HCT116 (cell line): ENCODE data around the gene GPR17. TPM values are rescaled to one million over a fixed set of nuclear protein-coding genes. Genes with fewer than 3 reads are reported as not detected.

ENCODE experiments used
- ATAC-seq: fragments of 200-7000 bp; cut with Tn5 transposase; 2 replicates; pipeline ENCODE4 v1.9.1; 2020; ENCODE audit warnings: mild to moderate bottlenecking, moderate library complexity
- BruUV-seq: library from RNA; stranded (reverse); fragments of 400-500 nt; replicated peaks from 2 replicates; lab custom pipeline; 2021; lab: Mats Ljungman, UMichigan
- CTCF ChIA-PET: fragments of 300-600 bp; sonication (Branson Sonifier 250); formaldehyde crosslinking; loops from one replicate; lab custom pipeline; 2021; ENCODE audit warnings: antibody characterized with exemption; lab: Charles Lee
- POLR2A ChIA-PET: fragments of 300-600, 350-600 bp; sonication (Branson Sonifier 250); formaldehyde crosslinking; loops from one replicate; lab custom pipeline; 2021; ENCODE audit warnings: antibody characterized with exemption; lab: Charles Lee
- RAD21 ChIA-PET, 2 experiments: fragments of 300-600 bp; sonication (Branson Sonifier 250); formaldehyde crosslinking; loops; one replicate each; lab custom pipeline; 2023; ENCODE audit warnings: low total read pairs in 2 of 2; ENCODE audit not compliant: uncharacterized antibody in 2 of 2, unreplicated experiment in 2 of 2, low non-redundant PET in 1 of 2; lab: Charles Lee
- DNase-seq: peaks from one replicate; pipeline ENCODE4 v3.0.0-alpha.2; 2010; ENCODE audit warnings: low read depth, low spot score
- H2AFZ ChIP-seq: fragments of 200-600 bp; shearing (Covaris generic), sonication (generic); 2 replicates; pipeline ENCODE4 v1.6.1; 2017; ENCODE audit warnings: low read depth, mixed run types, mixed read lengths, antibody characterized with exemption, low read length; ENCODE audit not compliant: poor library complexity, severe bottlenecking
- H3K27ac ChIP-seq: 2 replicates; pipeline ENCODE4 v1.5.1; 2012; ENCODE audit warnings: low read depth, low read length
- H3K27me3 ChIP-seq: fragments of 200-600 bp; sonication (generic); 2 replicates; pipeline ENCODE4 v1.6.1; 2016; ENCODE audit warnings: mixed run types, low read length, mixed read lengths; ENCODE audit not compliant: insufficient read depth
- H3K36me3 ChIP-seq, 2 experiments: fragments of 200-500 bp in 1 of 2; fragments of 200-600 bp in 1 of 2; sonication (Bioruptor generic) in 1 of 2; sonication (generic) in 1 of 2; 2 replicates each; pipeline versions ENCODE4 v1.5.1 to v1.6.1; 2014 to 2016; ENCODE audit warnings: low read length in 2 of 2, inconsistent platforms in 1 of 2, mixed read lengths in 1 of 2, mixed run types in 1 of 2; ENCODE audit not compliant: insufficient read depth in 2 of 2, control insufficient read depth in 1 of 2
- H3K4me1 ChIP-seq, 2 experiments: fragments of 200-600 bp in 1 of 2; sonication (generic) in 1 of 2; 2 replicates each; pipeline versions ENCODE4 v1.5.1 to v1.6.1; 2012 to 2017; ENCODE audit warnings: low read length in 2 of 2, inconsistent platforms in 1 of 2, mild to moderate bottlenecking in 1 of 2, mixed read lengths in 1 of 2, mixed run types in 1 of 2, moderate library complexity in 1 of 2; ENCODE audit not compliant: insufficient read depth in 2 of 2, control insufficient read depth in 1 of 2
- H3K4me2 ChIP-seq: fragments of 200-600 bp; sonication (generic); 2 replicates; pipeline ENCODE4 v1.6.1; 2017; ENCODE audit warnings: mixed run types, low read length, mixed read lengths
- H3K4me3 ChIP-seq, 2 experiments: fragments of 200-600 bp in 1 of 2; sonication (generic) in 1 of 2; replicated peaks in 1 of 2; 2 replicates each; pipeline ENCODE4 v1.5.1; 2011 to 2016; ENCODE audit warnings: low read length in 2 of 2, control low read depth in 1 of 2, low read depth in 1 of 2, mild to moderate bottlenecking in 1 of 2, mixed read lengths in 1 of 2, mixed run types in 1 of 2
- H3K79me2 ChIP-seq: fragments of 200-600 bp; sonication (generic); 2 replicates; pipeline ENCODE4 v1.6.1; 2017; ENCODE audit warnings: mild to moderate bottlenecking, mixed run types, low read length, moderate library complexity, mixed read lengths; ENCODE audit not compliant: insufficient read depth
- H3K9ac ChIP-seq: fragments of 200-600 bp; sonication (generic); 2 replicates; pipeline ENCODE4 v1.6.1; 2016; ENCODE audit warnings: low read length, mixed read lengths
- H3K9me2 ChIP-seq: fragments of 200-600 bp; sonication (generic), shearing (Covaris generic); 2 replicates; pipeline ENCODE4 v1.6.1; 2017; ENCODE audit warnings: mixed run types, mild to moderate bottlenecking, moderate library complexity; ENCODE audit not compliant: insufficient read depth
- H3K9me3 ChIP-seq, 2 experiments: fragments of 200-500 bp in 1 of 2; fragments of 200-600 bp in 1 of 2; sonication (Bioruptor generic) in 1 of 2; sonication (generic) in 1 of 2; 2 replicates each; pipeline ENCODE4 v1.6.1; 2014 to 2017; ENCODE audit warnings: low read length in 2 of 2, mixed read lengths in 2 of 2, inconsistent platforms in 1 of 2, low read depth in 1 of 2, mild to moderate bottlenecking in 1 of 2, mixed run types in 1 of 2, moderate library complexity in 1 of 2; ENCODE audit not compliant: control insufficient read depth in 1 of 2, insufficient read depth in 1 of 2
- H4K20me1 ChIP-seq: fragments of 200-600 bp; sonication (generic), shearing (Covaris generic); 2 replicates; pipeline ENCODE4 v1.6.1; 2017; ENCODE audit warnings: mixed run types, mild to moderate bottlenecking, moderate library complexity; ENCODE audit not compliant: insufficient read depth
- CEBPB ChIP-seq: IDR thresholded peaks from 2 replicates; pipeline ENCODE4 v1.6.1; 2012; ENCODE audit warnings: low read depth
- EGR1 ChIP-seq: IDR thresholded peaks from 2 replicates; pipeline ENCODE4 v1.6.1; 2012; ENCODE audit warnings: low read depth
- EZH2phosphoT487 ChIP-seq: fragments of 200-600 bp; IDR thresholded peaks from 2 replicates; pipeline ENCODE4 v1.6.1; 2018; ENCODE audit warnings: antibody characterized with exemption, borderline replicate concordance
- JUND ChIP-seq: IDR thresholded peaks from 2 replicates; pipeline ENCODE4 v1.6.1; 2012
- POLR2AphosphoS5 ChIP-seq: IDR thresholded peaks from 2 replicates; pipeline ENCODE4 v1.6.1; 2011; ENCODE audit warnings: mild to moderate bottlenecking, low read depth, low read length, moderate library complexity
- RAD21 ChIP-seq: IDR thresholded peaks from 2 replicates; pipeline ENCODE4 v1.6.1; 2012; ENCODE audit warnings: low read depth, mild to moderate bottlenecking
- SIN3A ChIP-seq: IDR thresholded peaks from 2 replicates; pipeline ENCODE4 v1.6.1; 2012; ENCODE audit warnings: low read depth
- SRF ChIP-seq: IDR thresholded peaks from 2 replicates; pipeline ENCODE4 v1.6.1; 2012; ENCODE audit warnings: low read depth
- YY1 ChIP-seq: IDR thresholded peaks from 2 replicates; pipeline ENCODE4 v1.6.1; 2011; ENCODE audit warnings: low read length, low read depth, moderate library complexity, mild to moderate bottlenecking; ENCODE audit not compliant: insufficient replicate concordance; ENCODE audit errors: extremely low read depth
- ZFX ChIP-seq: fragments of 450-650 bp; IDR thresholded peaks from 2 replicates; pipeline ENCODE4 v1.6.1; 2017
- ZNF274 ChIP-seq: fragments of 200-500 bp; sonication (Bioruptor generic); IDR thresholded peaks from 2 replicates; pipeline ENCODE4 v1.6.1; 2014; ENCODE audit warnings: mild to moderate bottlenecking, low read depth, low read length, inconsistent platforms
- intact Hi-C: fragments of 100-400 bp; cut with micrococcal nuclease; formaldehyde crosslinking; loops from 2 replicates; pipeline ENCODE4 v1.10.0; 2022
- total RNA-seq: library from RNA; stranded (reverse); gene quantifications from one replicate; pipeline ENCODE4 v1.2.1, GENCODE V29; 2021; ENCODE audit not compliant: unreplicated experiment
- TF ChIP-seq, protein P1 (sequence below), 3 experiments: fragments of 200-600 bp in 1 of 3; sonication (generic) in 1 of 3; IDR thresholded peaks in 2 of 3; conservative IDR thresholded peaks in 1 of 3; 2 replicates each; pipeline ENCODE4 v1.5.1; 2012 to 2017; ENCODE audit warnings: low read depth in 2 of 3, low read length in 2 of 3, antibody characterized with exemption in 1 of 3, borderline replicate concordance in 1 of 3, control low read depth in 1 of 3, mild to moderate bottlenecking in 1 of 3, mixed read lengths in 1 of 3, mixed run types in 1 of 3, moderate library complexity in 1 of 3; ENCODE audit not compliant: insufficient read depth in 1 of 3
- TF ChIP-seq, protein P2 (sequence below): IDR thresholded peaks from 2 replicates; pipeline ENCODE4 v1.6.1; 2012; ENCODE audit warnings: low read depth
- TF ChIP-seq, protein P3 (sequence below): IDR thresholded peaks from 2 replicates; pipeline ENCODE4 v1.6.1; 2011; ENCODE audit warnings: mild to moderate bottlenecking, low read length, moderate library complexity; ENCODE audit not compliant: insufficient replicate concordance; ENCODE audit errors: extremely low read depth

The GPR17 gene
- total RNA-seq, 1 experiment from 2014 or later = not detected

DNA sequence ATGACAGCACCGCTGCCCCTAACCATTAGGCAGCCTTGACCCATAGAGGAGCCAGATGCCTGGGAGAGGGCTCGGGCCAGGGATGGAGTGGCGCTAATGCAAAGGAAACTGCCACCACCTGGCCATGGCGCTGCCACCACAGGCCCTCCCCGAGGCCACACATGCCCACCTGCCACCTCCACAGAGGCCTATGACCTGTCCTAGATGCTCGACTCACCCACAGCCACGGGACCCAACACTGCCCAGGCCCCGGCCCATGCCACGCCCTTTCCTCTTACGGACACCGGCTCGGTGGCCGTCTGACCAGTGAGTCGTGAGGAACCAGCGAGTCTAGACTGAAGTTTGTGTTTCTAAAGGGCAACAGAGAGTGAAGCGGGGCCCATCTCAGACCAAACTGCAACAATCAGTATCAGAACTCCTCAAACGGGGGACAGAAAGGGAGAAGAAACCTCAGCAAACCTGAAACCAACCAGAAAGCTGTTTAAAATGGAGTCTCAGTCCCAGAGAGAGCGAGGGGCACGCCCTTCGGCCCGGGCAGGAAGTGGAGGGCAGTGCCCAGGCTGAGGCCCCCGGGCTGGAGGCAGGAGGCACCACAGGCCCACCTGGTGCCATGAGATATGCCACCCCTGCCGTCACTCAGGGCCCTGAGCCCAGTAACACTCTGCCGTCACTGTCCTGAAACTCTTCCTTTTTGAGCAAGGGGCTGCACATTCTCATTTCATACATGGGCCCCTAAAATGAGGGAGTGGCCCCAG lies 711 bp downstream of the GPR17 start (continued):
- TF ChIP-seq, protein P1, sequence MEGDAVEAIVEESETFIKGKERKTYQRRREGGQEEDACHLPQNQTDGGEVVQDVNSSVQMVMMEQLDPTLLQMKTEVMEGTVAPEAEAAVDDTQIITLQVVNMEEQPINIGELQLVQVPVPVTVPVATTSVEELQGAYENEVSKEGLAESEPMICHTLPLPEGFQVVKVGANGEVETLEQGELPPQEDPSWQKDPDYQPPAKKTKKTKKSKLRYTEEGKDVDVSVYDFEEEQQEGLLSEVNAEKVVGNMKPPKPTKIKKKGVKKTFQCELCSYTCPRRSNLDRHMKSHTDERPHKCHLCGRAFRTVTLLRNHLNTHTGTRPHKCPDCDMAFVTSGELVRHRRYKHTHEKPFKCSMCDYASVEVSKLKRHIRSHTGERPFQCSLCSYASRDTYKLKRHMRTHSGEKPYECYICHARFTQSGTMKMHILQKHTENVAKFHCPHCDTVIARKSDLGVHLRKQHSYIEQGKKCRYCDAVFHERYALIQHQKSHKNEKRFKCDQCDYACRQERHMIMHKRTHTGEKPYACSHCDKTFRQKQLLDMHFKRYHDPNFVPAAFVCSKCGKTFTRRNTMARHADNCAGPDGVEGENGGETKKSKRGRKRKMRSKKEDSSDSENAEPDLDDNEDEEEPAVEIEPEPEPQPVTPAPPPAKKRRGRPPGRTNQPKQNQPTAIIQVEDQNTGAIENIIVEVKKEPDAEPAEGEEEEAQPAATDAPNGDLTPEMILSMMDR (IDR thresholded peaks at IDR 0.05 in 2 of 3, conservative IDR thresholded peaks at IDR 0.05 in 1 of 3; ENCODE audit: borderline replicate concordance in 1 of 3, insufficient read depth in 1 of 3, low read depth in 2 of 3, low read length in 2 of 3) = no peak

DNA sequence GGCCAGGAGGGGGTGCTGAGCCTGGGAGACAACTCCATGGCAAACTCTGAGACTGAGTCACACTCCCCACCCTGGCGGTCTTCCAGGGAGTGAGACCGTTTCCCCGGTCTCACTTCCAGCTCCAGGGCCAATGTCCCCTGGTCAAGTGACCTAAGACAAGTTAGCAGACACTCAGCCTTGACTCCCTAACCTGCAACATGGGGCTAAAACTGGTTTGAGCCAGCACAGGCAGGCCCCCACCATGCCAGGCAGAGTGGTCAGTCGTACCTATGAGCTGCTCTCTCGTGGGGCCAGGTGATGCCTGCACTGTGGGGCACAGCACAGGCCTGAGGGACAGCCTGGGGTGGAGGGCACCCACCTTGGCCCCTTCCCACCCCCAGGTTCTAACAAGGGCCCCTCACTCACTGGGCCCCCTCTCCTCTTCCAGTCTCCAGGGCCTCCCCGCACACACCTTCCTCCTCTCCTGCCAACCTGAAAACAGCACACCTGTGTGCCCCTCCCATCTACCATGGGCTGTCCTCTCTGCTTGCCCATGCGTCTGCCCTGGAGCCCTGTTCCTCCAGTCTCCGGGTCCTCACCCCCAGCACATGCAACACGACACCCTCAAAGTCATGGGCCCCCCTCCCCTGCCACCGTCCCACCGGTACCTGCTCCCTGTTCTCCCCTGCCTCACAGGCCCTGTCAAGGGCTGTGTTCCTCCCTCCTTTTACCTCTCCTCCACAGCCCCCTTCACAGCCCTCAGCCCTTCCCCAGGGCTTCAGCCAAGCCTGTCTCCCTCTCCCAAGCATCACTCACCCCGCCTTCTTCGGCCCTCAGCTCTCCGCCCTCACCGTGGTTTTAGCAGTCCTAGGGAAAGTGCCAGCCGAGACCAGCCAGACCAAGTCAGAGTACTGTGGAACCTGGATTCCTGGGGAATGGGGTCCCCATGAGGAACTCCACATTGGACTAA lies 1.6 kb downstream of the GPR17 start:
- no peaks in the 10 kb centered on the region for H4K20me1 ChIP-seq
- intact Hi-C loops = loop anchor here (10.0 kb wide), 1 partner anchor 323 kb away; no protein-coding TSS in a partner anchor
- CTCF ChIA-PET = interaction anchor here (3.6 to 5.8 kb wide), 2 partner anchors 57 to 450 kb away, joined by 17 to 97 read pairs; no protein-coding TSS in a partner anchor
- H3K79me2 ChIP-seq = no peaks in the 10 kb centered on the region
- DNase-seq (no peak), ATAC-seq (no peak)
- BruUV-seq = no TSS peak
- peaks cover 9 to 31% of the 10 kb centered on the region in 2 experiments for H3K4me1 ChIP-seq
- H3K27me3 ChIP-seq = no peaks in the 10 kb centered on the region
- RAD21 ChIA-PET = interaction anchor here in 1 of 2 experiments (1.4 kb wide), 1 partner anchor 56 kb away, joined by 3 read pairs; no protein-coding TSS in a partner anchor
- no peaks in the 10 kb centered on the region for H3K9me2 ChIP-seq
- peak overlapping the region; percentile 71 for H2AFZ ChIP-seq
- H3K4me2 ChIP-seq = peak overlapping the region; percentile 53
- H3K4me3 ChIP-seq = no peak overlapping the region
- H3K9ac ChIP-seq = peak overlapping the region; percentile 26; the same call in 1 of the 2 replicates
- no peak overlapping the region for H3K27ac ChIP-seq
- H3K9me3 ChIP-seq = no peaks in the 10 kb centered on the region
- H3K36me3 ChIP-seq = no peaks in the 10 kb centered on the region
- POLR2A ChIA-PET = interaction anchor here (1.6 kb wide), 1 partner anchor 57 kb away, joined by 3 read pairs; no protein-coding TSS in a partner anchor
- no peak for TF ChIP-seq EGR1
- TF ChIP-seq, protein P2, sequence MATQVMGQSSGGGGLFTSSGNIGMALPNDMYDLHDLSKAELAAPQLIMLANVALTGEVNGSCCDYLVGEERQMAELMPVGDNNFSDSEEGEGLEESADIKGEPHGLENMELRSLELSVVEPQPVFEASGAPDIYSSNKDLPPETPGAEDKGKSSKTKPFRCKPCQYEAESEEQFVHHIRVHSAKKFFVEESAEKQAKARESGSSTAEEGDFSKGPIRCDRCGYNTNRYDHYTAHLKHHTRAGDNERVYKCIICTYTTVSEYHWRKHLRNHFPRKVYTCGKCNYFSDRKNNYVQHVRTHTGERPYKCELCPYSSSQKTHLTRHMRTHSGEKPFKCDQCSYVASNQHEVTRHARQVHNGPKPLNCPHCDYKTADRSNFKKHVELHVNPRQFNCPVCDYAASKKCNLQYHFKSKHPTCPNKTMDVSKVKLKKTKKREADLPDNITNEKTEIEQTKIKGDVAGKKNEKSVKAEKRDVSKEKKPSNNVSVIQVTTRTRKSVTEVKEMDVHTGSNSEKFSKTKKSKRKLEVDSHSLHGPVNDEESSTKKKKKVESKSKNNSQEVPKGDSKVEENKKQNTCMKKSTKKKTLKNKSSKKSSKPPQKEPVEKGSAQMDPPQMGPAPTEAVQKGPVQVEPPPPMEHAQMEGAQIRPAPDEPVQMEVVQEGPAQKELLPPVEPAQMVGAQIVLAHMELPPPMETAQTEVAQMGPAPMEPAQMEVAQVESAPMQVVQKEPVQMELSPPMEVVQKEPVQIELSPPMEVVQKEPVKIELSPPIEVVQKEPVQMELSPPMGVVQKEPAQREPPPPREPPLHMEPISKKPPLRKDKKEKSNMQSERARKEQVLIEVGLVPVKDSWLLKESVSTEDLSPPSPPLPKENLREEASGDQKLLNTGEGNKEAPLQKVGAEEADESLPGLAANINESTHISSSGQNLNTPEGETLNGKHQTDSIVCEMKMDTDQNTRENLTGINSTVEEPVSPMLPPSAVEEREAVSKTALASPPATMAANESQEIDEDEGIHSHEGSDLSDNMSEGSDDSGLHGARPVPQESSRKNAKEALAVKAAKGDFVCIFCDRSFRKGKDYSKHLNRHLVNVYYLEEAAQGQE = no peak
- no peak for TF ChIP-seq POLR2AphosphoS5
- TF ChIP-seq YY1 = no peak
- no peak for TF ChIP-seq CEBPB
- TF ChIP-seq SRF = no peak
- TF ChIP-seq JUND = no peak
- no peak for TF ChIP-seq SIN3A
- no peak for TF ChIP-seq RAD21
- no peak for TF ChIP-seq ZFX
- no peak for TF ChIP-seq ZNF274
- TF ChIP-seq, protein P3, sequence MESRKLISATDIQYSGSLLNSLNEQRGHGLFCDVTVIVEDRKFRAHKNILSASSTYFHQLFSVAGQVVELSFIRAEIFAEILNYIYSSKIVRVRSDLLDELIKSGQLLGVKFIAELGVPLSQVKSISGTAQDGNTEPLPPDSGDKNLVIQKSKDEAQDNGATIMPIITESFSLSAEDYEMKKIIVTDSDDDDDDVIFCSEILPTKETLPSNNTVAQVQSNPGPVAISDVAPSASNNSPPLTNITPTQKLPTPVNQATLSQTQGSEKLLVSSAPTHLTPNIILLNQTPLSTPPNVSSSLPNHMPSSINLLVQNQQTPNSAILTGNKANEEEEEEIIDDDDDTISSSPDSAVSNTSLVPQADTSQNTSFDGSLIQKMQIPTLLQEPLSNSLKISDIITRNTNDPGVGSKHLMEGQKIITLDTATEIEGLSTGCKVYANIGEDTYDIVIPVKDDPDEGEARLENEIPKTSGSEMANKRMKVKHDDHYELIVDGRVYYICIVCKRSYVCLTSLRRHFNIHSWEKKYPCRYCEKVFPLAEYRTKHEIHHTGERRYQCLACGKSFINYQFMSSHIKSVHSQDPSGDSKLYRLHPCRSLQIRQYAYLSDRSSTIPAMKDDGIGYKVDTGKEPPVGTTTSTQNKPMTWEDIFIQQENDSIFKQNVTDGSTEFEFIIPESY = no peak
- no peak for TF ChIP-seq EZH2phosphoT487
